OCI-LY1 (cell line): ENCODE data around the gene NIPA2.
A peak's percentile ranks its signal among the peaks of the same experiment; 100 is the strongest.

Experiments
- H2AFZ ChIP-seq: fragments of 200-600 bp; sonication (generic), shearing (Covaris generic); 2 replicates; pipeline ENCODE4 v1.6.0; 2014; ENCODE audit warnings: antibody characterized with exemption, mild to moderate bottlenecking, low read length
- H3F3A ChIP-seq: fragments of 200-600 bp; sonication (generic), shearing (Covaris generic); 2 replicates; pipeline ENCODE4 v1.6.0; 2014; ENCODE audit warnings: mild to moderate bottlenecking, antibody characterized with exemption, low read length, moderate library complexity; ENCODE audit not compliant: insufficient read depth
- H3K27ac ChIP-seq: fragments of 200-600 bp; sonication (generic); 2 replicates; pipeline ENCODE4 v1.5.1; 2014; ENCODE audit warnings: low read length, mixed run types, mild to moderate bottlenecking, low read depth; ENCODE audit not compliant: poor library complexity, severe bottlenecking
- H3K27me3 ChIP-seq: fragments of 200-600 bp; sonication (generic); 2 replicates; pipeline ENCODE4 v1.6.0; 2014; ENCODE audit warnings: antibody characterized with exemption, mild to moderate bottlenecking, low read length, moderate library complexity; ENCODE audit not compliant: insufficient read depth
- H3K36me3 ChIP-seq: fragments of 200-600 bp; sonication (generic); 2 replicates; pipeline ENCODE4 v1.6.1; 2014; ENCODE audit warnings: mild to moderate bottlenecking, antibody characterized with exemption, low read length, moderate library complexity, mixed read lengths; ENCODE audit not compliant: insufficient read depth
- H3K4me1 ChIP-seq: fragments of 200-600 bp; sonication (generic); 2 replicates; pipeline ENCODE4 v1.5.1; 2014; ENCODE audit warnings: mild to moderate bottlenecking, low read length, moderate library complexity; ENCODE audit not compliant: insufficient read depth, severe bottlenecking
- H3K4me2 ChIP-seq: fragments of 200-600 bp; sonication (generic), shearing (Covaris generic); 2 replicates; pipeline ENCODE4 v1.6.1; 2014; ENCODE audit warnings: low read length
- H3K4me3 ChIP-seq: fragments of 200-600 bp; sonication (generic); 2 replicates; pipeline ENCODE4 v1.5.1; 2014; ENCODE audit warnings: low read length, low read depth, mild to moderate bottlenecking, mixed read lengths; ENCODE audit not compliant: poor library complexity, severe bottlenecking
- H3K79me2 ChIP-seq: fragments of 200-600 bp; shearing (Covaris generic); 2 replicates; pipeline ENCODE4 v1.6.1; 2016; ENCODE audit warnings: mixed run types, low read length, mixed read lengths; ENCODE audit not compliant: insufficient read depth
- H3K9ac ChIP-seq: fragments of 200-600 bp; sonication (generic), shearing (Covaris generic); 2 replicates; pipeline ENCODE4 v1.6.1; 2014; ENCODE audit warnings: mild to moderate bottlenecking, low read length, mixed read lengths
- H3K9me2 ChIP-seq: fragments of 200-600 bp; sonication (generic), shearing (Covaris generic); 2 replicates; pipeline ENCODE4 v1.6.1; 2014; ENCODE audit warnings: low read depth, mild to moderate bottlenecking, low read length, mixed read lengths
- H3K9me3 ChIP-seq: fragments of 200-600 bp; shearing (Covaris generic); 2 replicates; pipeline ENCODE4 v1.6.1; 2014; ENCODE audit warnings: low read length, mixed read lengths
- H4K20me1 ChIP-seq: fragments of 200-600 bp; sonication (generic), shearing (Covaris generic); 2 replicates; pipeline ENCODE4 v1.6.0; 2016; ENCODE audit warnings: mild to moderate bottlenecking, low read length; ENCODE audit not compliant: insufficient read depth
- EZH2 ChIP-seq: fragments of 200-600 bp; sonication (generic), shearing (Covaris generic); IDR thresholded peaks from 2 replicates; pipeline ENCODE4 v1.8.0; 2017; ENCODE audit warnings: borderline replicate concordance, mixed run types, mild to moderate bottlenecking, antibody characterized with exemption, low read length, moderate library complexity, mixed read lengths
- TF ChIP-seq, protein P1 (sequence below): fragments of 200-600 bp; sonication (generic), shearing (Covaris generic); IDR thresholded peaks from 2 replicates; pipeline ENCODE4 v1.5.1; 2017; ENCODE audit warnings: mild to moderate bottlenecking, antibody characterized with exemption, low read length, moderate library complexity, mixed read lengths

The NIPA2 gene

DNA sequence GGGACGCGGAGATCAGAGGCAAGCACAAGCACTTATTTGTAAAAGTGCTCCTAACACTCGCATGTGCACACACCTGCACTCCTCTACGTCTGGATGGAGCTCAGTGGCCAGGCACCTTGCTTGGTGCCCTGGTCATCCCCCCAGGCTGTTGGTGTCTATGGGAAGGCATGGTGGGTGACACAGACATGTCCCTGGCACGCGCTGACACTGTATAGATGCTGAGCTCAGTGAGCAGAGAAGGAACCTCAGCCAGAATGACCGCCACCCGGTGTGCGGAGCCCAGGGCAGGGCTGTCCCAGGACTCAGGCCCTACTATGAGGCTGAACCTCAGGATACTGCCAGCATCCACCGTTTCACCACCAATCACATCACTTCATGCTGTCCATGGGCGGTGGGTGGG, 64.5 kb downstream of the NIPA2 start:
- H3K4me2 ChIP-seq, result no peak overlapping the region
- TF ChIP-seq, protein P1, sequence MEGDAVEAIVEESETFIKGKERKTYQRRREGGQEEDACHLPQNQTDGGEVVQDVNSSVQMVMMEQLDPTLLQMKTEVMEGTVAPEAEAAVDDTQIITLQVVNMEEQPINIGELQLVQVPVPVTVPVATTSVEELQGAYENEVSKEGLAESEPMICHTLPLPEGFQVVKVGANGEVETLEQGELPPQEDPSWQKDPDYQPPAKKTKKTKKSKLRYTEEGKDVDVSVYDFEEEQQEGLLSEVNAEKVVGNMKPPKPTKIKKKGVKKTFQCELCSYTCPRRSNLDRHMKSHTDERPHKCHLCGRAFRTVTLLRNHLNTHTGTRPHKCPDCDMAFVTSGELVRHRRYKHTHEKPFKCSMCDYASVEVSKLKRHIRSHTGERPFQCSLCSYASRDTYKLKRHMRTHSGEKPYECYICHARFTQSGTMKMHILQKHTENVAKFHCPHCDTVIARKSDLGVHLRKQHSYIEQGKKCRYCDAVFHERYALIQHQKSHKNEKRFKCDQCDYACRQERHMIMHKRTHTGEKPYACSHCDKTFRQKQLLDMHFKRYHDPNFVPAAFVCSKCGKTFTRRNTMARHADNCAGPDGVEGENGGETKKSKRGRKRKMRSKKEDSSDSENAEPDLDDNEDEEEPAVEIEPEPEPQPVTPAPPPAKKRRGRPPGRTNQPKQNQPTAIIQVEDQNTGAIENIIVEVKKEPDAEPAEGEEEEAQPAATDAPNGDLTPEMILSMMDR, result no peak
- TF ChIP-seq EZH2, result no peak
- H3K9me2 ChIP-seq, result no peaks in the 10 kb centered on the region
- no peaks in the 10 kb centered on the region for H3F3A ChIP-seq
- no peaks in the 10 kb centered on the region for H4K20me1 ChIP-seq
- no peak overlapping the region for H3K9ac ChIP-seq
- no peaks in the 10 kb centered on the region for H3K9me3 ChIP-seq
- H3K79me2 ChIP-seq, result no peaks in the 10 kb centered on the region
- no peaks in the 10 kb centered on the region for H3K36me3 ChIP-seq
- H3K4me3 ChIP-seq, result no peak overlapping the region
- H2AFZ ChIP-seq, result no peak overlapping the region
- H3K4me1 ChIP-seq, result peaks cover 17% of the 10 kb centered on the region
- H3K27me3 ChIP-seq, result no peaks in the 10 kb centered on the region
- no peak overlapping the region for H3K27ac ChIP-seq

DNA sequence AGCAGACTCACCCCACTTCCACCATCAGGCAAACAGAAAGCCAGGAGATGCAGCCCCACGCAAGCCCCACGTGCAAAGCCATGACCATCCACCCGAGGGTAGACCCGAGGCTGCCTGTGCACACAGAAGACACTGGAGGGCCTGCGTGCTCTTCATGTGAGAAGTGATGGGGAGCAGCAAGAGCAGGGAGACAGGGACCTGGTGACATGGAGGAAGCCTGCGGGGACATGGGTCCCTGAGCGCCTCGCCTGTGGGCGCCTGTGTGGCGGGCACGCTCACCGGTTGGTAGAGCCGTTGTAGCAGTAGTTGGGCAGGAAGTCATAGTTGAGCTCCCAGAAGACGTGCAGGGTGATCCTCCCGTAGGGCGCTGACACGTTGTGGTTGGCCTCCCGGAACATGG, 65.0 kb downstream of the NIPA2 start:
- H3K9me2 ChIP-seq, result no peaks in the 10 kb centered on the region
- H3K9ac ChIP-seq, result no peak overlapping the region
- H3K27me3 ChIP-seq, result no peaks in the 10 kb centered on the region
- H3F3A ChIP-seq, result no peaks in the 10 kb centered on the region
- no peaks in the 10 kb centered on the region for H3K36me3 ChIP-seq
- no peaks in the 10 kb centered on the region for H3K9me3 ChIP-seq
- peak overlapping the region; percentile 5; the same call in 1 of the 2 replicates for H3K4me2 ChIP-seq
- H3K27ac ChIP-seq, result no peak overlapping the region
- H3K79me2 ChIP-seq, result no peaks in the 10 kb centered on the region
- no peak overlapping the region for H2AFZ ChIP-seq
- H3K4me1 ChIP-seq, result peaks cover 17% of the 10 kb centered on the region
- H4K20me1 ChIP-seq, result no peaks in the 10 kb centered on the region
- TF ChIP-seq, protein P1, result peak; percentile 9; the same call in 1 of the 2 replicates
- TF ChIP-seq EZH2, result no peak
- no peak overlapping the region for H3K4me3 ChIP-seq

DNA sequence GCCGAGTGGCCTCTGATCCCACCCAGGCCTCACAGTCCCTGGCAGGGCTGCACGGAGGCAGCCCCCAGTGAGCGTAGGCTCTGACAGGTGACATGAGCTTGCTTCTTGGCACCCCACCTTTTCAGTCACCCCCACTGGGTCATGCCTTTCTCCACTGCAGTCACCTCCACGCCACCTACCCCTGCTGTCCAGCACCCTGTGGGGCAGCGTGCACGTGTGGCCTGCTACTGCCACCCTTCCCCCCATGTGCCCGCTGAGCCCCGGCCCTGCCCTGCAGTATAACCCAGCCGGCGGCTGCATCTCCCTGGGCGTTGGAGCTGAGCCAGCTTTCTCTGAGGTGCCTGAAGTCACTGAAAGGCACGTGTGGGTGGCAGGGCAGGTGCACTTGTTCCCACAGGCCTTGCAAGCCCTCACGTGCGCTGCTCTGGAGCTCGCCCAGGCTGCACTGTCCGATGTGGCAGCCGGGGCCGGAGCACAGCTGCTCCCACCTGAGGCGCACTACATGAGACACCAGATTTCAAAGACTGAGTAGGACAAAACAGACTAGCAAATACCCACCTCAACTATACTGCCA, 65.6 kb downstream of the NIPA2 start:
- Histone ChIP-seq H3K27me3 (no peaks in the 10 kb centered on the region), H3K9me3 (no peaks in the 10 kb centered on the region), H3K9ac (no peak overlapping the region), H3K4me3 (no peak overlapping the region), H3K36me3 (no peaks in the 10 kb centered on the region), H3K9me2 (no peaks in the 10 kb centered on the region), H2AFZ (no peak overlapping the region), H3F3A (no peaks in the 10 kb centered on the region), H3K79me2 (no peaks in the 10 kb centered on the region), H3K4me1 (peaks cover 17% of the 10 kb centered on the region), H4K20me1 (no peaks in the 10 kb centered on the region), H3K4me2 (peak overlapping the region; percentile 5; the same call in 1 of the 2 replicates), H3K27ac (no peak overlapping the region)
- TF ChIP-seq, protein P1, result no peak
- no peak for TF ChIP-seq EZH2
